Spleen (tissue), 7 donors: ENCODE results near the gene ZC2HC1C.

Experiments used
- CTCF ChIP-seq, 11 experiments: fragments of 200-600 bp in 7 of 11; fragments of 450-650 bp in 4 of 11; sonication (generic) in 4 of 11; IDR thresholded peaks in 8 of 11; conservative IDR thresholded peaks in 3 of 11; 1 replicate in 7 of 11; 2 replicates in 4 of 11; pipeline versions ENCODE4 v1.4.0 to v1.8.0; 2016 to 2021; ENCODE audit warnings: antibody characterized with exemption in 11 of 11, inconsistent platforms in 4 of 11, mild to moderate bottlenecking in 1 of 11
- POLR2A ChIP-seq, 3 donors: fragments of 450-650 bp; IDR thresholded peaks; one replicate each; pipeline ENCODE4 v1.5.1; 2017; ENCODE audit warnings: antibody characterized with exemption in 3 of 3, mild to moderate bottlenecking in 1 of 3
- POLR2AphosphoS5 ChIP-seq, 3 donors: sonication (generic); formaldehyde crosslinking; IDR thresholded peaks; one replicate each; pipeline ENCODE4 v1.5.1; 2017; ENCODE audit warnings: antibody characterized with exemption in 3 of 3
- donor health status: DM: no; HTN: no; CAD: no; lungs with moderate emphysema.
- donor health status: DM: no; HTN: no; CAD: no.
- donor health status: DM: no; HTN: no; CAD: no.

DNA sequence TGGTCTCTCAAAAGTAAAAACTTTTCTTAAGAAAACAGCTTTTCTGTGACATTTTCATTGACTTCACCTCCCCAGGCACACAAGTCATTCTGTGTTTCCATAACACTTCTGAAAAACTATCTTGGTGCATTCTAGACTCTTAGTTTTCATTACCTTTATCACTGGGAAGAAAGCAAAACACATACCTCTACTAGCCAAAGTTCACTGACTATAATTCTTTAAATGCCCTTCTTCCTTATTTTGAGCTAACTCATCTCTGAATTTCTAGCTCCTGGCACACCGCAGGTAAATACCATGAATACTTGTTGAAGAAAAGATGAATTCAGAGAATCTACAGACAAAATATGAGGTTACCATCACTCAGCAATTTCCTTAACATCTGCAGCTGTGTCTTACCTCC lies 39.3 kb upstream of the ZC2HC1C start:
- no peak for TF ChIP-seq CTCF (IDR thresholded peaks at IDR 0.05 in 8 of 11, conservative IDR thresholded peaks at IDR 0.05 in 3 of 11)
- no peak for TF ChIP-seq POLR2A (IDR thresholded peaks at IDR 0.05)
- no peak for TF ChIP-seq POLR2AphosphoS5 (IDR thresholded peaks at IDR 0.05)
